Bone marrow (tissue), 2 donors: ENCODE measurements around the gene DDX10.

ENCODE experiments used
- DNase-seq, 2 donors: peaks; one replicate each; lab custom pipeline; 2025; lab: John Stamatoyannopoulos, UW

The DDX10 gene

DNA sequence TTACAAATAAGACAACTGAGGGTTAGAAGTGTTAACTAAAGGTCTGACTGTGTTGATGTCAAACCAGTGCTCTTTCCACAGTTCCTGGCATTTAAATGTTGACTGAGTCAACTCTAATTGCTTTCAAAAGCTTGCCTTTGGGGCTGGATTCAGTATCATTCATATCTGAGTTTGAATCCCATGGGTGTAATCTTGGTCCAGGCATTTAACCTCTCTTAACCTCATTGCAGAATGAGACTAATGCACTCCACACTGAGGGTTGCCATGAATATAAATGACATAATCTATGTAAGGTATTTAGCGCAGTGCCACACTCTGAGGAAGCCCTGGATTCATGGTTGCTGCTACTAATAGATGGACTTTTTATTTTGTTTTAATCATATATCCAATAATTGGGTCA, 274.3 kb downstream of the DDX10 start:
- no peak for DNase-seq

DNA sequence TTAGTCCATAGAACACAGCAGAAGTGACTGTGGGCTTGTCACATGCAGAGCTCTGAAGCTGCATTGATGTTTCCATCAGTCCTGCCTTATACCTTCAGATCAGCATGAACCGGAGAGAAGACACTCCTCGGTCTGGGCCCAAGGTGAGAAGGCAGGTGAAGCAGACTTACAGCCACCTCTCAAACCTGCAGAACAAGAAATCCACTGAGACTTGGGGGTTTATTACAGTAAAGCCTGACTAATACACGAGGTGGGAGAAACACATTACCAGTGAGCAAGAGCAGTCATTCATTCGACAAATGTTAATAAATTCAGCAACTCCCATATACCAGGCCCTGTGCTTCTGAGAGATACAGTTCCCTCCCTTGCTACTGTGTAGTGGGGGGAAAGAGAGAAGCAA, 279.0 kb downstream of the DDX10 start:
- no peak for DNase-seq

DNA sequence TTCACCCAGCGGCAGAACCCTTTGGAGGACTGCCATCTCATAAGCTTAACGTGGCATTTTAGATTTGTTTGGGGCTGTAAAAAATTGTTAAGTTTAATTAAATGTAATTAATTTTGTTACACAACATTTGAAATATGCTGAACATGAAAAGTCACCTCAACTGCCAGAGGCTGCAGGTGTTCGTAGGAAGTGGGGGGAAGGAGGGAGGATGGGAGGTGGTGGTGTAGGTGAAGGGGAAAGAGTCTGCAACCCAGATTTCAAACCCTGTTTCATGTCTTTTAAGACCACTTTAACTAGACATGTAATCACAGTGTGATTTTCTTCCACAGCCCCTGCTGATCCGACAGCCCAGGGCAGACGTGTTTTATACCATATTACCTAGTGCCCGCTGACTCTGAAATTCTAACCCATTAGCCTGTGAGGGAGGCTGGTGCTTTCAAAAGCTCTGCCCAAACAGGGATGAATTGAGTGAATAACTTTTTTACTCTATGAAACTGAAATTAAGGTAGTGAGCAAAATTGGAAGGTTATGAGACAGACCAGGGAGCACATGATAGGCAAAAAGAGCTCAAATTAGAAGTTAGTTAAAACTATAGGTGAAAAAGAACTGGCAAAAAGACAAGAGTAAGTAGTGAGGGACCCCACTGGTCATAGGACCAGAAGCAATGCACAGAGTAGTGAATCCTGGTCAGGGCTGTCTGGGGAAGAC, 279.8 kb downstream of the DDX10 start:
- DNase-seq, result no peak

DNA sequence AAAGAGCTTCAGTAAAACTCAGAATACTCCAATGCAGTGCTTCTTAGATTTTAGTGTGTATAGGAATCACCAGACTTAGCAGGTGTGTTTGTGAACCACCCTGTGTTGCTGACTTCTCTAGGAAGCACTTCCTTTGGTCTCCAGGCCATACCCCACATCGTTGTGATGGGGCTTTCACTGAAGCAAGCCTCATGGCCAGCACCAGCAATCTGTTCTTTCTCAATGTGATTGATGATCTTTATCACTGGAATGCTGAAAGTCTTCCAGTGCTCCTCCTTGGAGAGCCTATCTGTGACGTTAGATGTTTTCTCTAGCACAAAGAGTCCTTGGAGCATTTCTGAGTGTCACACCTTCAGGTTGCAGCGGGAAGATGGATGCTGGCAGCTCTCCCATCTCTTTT, 280.5 kb downstream of the DDX10 start:
- DNase-seq, result no peak

- DNase-seq, result no peak
Observed at GRCh38 chr11:108947654-108948570, 283.0 kb downstream of the DDX10 start.

DNA sequence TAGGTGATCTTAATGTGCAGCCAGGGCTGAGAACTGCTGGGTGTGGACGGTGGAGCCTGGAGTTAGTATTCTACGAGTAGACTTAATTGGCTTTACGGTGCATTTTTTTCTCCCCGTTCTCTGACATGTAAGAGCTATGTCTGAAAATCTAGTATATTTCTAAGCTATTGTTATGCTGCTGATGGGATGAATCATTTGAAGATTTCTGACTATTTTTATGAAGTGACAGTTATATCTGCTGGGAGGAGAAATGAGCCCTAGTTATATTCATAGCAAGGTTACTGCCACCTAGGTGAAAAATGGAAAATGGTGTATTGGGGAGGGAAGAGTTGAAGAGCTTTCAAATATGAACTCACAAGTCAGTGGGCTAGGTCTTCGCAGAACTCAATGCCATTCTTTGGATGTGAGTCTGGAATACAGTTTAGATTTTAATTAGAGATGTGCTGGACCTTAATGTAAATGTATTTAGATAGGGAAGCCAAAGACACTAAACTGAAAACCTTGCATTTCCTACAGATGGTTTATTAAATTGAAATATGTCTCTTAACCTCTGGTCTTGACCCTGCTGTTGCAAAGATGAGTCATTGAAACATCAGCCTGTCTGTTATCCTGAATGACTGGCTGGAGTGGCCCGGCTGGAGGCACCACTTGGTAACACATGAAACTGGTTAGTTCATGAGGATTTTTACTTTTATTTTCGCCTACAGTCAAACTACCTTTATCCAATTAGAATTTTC, 293.7 kb downstream of the DDX10 start:
- no peak for DNase-seq

DNA sequence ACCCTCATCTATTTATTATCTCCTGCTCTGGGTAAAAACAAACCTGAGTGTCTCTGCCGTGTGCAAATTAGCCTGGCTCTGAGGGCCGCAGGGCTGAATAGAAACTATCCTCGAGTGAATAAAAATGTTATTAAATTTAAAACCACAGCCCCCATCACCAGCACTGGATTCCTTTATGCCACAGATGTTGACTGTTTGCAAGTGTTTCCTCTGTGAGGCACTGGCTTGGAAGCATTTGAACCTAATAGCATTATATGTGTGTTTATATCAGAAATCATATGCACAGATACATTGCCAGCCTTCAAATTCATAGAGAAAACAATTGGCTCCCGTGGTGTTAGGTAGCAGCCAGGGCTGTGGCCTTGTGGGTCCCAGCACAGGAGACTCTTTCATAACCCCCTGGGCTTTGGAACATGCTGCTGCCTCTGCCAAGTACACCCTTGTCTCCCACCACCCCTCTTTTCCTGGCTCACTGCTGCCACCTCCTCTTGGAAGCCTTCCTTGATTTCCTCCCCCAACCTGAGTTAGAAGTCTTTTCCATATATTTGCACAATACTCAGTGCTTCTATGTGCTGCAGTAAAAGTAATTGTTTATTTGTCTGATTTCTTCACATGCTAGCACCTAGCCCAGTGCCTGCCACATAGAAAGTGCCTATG, 294.4 kb downstream of the DDX10 start:
- DNase-seq, result no peak

GRCh38 chr11:108959874-108960273, 295.0 kb downstream of the DDX10 start:
- DNase-seq, result no peak

GRCh38 chr11:108960501-108960900, 295.6 kb downstream of the DDX10 start:
- DNase-seq, result no peak

DNA sequence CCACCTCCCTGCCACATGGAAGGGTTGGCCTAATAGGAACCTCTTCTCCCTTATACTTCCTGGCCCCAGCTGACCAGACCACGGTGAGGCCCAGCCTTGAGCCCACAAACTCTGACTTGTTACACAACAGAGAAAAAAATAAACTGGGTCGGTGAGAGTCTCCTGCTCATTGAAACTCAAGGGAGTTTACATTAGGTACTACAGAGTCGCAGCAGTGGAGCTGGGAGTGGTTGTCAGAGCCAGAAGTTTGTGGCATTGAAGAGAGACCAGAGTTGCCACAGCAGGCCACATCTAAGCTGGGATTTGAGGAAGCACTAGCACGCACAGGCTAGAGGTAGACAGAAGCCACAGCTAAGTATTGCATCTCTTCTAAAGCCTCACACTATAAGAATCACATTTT, 296.2 kb downstream of the DDX10 start:
- DNase-seq, result no peak

- DNase-seq, result no peak
Observed at GRCh38 chr11:108963118-108963517, 298.2 kb downstream of the DDX10 start.

GRCh38 chr11:108965306-108966001, 300.6 kb downstream of the DDX10 start:
- no peak for DNase-seq

DNA sequence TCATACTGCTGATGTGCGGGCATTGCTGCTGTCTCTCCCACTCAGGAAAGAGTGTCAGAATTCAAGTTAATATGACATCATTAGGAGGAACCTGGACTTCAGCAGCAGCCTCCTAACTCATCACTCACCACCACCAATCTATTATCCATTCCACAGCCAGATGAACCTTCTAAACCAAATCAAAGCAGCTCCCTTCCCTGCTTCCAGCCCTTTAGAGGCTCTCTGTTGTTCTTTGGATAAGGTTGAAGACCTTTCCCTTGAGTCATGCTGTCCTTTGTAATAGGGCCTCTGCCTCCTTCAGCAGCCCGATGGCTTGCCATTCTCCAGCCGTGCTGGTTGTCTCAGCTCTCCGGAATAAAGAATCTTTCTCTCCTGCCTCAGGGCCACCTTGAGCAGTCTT, 301.3 kb downstream of the DDX10 start:
- no peak for DNase-seq

- DNase-seq, result no peak
Observed at GRCh38 chr11:108966978-108967377, 302.1 kb downstream of the DDX10 start.

- DNase-seq, result no peak
Observed at GRCh38 chr11:108967571-108967970, 302.7 kb downstream of the DDX10 start.

DNA sequence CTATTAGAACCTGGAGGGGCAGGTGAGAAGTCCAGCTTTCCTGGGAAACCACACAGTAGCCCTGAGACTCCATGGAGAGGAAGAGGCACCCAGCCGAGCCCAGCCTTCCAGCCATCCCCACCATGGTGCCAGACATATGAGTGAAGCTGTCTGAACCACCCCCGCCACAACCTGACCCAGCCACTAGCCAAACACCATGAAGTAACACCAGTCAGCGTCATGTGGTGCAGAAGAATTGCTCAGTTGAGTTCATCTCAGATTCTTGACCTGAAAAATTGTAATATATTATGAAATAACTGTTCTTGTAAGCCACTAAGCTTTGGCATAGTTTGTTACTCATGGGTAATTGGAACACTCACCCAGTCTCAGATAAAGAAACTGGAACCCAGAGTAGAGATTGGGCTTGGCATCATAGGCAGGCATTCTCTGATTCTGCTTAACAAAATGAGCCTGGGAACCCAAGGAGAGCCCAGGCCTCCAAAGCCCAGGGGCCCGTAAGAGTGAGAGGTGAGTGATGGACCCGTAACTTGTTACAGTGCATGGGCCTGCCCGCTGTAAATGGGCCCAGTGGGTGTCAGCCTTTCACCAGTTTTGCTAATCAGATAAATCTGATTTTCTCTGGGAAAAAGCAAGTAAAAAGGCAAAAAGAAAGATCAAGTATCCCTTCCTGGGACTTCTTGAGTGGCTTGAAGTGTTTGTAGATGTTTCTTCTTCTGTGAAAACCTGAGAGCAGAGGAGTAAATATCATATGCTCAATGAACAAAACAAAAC, 305.5 kb downstream of the DDX10 start:
- no peak for DNase-seq

- no peak for DNase-seq
Observed at GRCh38 chr11:108973402-108974162, 308.7 kb downstream of the DDX10 start.

DNA sequence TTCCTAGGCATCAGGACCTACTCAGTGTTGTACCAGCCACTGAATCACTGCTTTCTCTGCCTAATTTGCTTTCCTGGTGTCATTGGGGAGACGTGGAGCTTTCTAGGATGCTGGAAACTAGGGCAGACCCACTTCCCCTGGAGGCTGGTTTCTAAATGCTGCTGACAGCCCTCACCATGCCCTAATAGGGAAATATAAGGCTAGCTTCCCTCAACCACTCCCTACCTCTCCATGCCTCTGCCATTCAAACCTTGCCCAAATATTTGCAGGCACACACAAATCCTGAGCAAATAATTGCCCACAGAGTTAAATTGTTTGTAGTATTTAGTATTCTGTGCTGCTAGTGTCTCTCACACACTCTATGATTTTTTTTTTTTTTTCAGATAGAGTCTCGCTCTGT, 310.2 kb downstream of the DDX10 start:
- no peak for DNase-seq

DNA sequence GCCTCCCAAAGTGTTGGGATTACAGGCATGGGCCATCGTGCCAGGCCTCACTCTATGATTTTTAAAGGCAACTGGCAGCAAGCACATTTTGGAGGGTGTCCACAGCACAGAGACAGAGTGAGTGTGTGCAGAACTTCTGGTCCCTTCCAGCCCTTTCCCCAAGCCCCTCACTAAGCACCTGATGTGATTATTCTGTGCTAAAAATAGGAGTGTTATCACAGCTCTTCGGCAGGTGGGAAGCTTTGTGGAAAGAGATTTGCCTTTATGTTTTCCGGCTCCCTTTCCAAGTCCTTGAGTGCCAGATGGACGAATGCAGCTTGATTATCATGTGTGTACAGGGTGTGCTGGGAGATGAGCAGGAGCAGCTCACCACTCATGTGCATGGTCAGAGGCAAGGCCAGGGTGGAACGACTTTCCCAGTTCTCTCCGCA, 310.8 kb downstream of the DDX10 start:
- no peak for DNase-seq
